NCI-H1694 (cell line): ENCODE measurements around the gene EPS8L3.
"Not testable (repeated sequence)": the region's sequence is repeated elsewhere in the genome, so short reads cannot be mapped to it uniquely, and the experiment has no call there.

Experiments
- DNase-seq: peaks from one replicate; lab custom pipeline; 2025; lab: John Stamatoyannopoulos, UW

EPS8L3 gene

GRCh38 chr1:109780982-109781381 lies 17.3 kb upstream of the EPS8L3 start:
- DNase-seq: no peak

- no peak for DNase-seq
Measured at GRCh38 chr1:109777980-109778625, 14.4 kb upstream of the EPS8L3 start.

- no peak for DNase-seq
Measured at GRCh38 chr1:109777436-109777835, 13.7 kb upstream of the EPS8L3 start.

GRCh38 chr1:109776911-109777310 lies 13.2 kb upstream of the EPS8L3 start:
- DNase-seq: peak; percentile 67

GRCh38 chr1:109776206-109776835 lies 12.6 kb upstream of the EPS8L3 start:
- no peak for DNase-seq

GRCh38 chr1:109775398-109775797 lies 11.7 kb upstream of the EPS8L3 start:
- DNase-seq: no peak

GRCh38 chr1:109773900-109774485 lies 10.3 kb upstream of the EPS8L3 start:
- no peak for DNase-seq

GRCh38 chr1:109773203-109773899 lies 9.6 kb upstream of the EPS8L3 start:
- DNase-seq: peak; percentile 81

- DNase-seq: no peak
Measured at GRCh38 chr1:109772658-109773202, 9.0 kb upstream of the EPS8L3 start.

GRCh38 chr1:109771712-109772657 lies 8.3 kb upstream of the EPS8L3 start:
- DNase-seq: no peak

- DNase-seq: no peak
Measured at GRCh38 chr1:109770331-109771095, 6.8 kb upstream of the EPS8L3 start.

GRCh38 chr1:109769330-109770078 lies 5.8 kb upstream of the EPS8L3 start:
- no peak for DNase-seq

- DNase-seq: no peak
Measured at GRCh38 chr1:109768820-109769219, 5.1 kb upstream of the EPS8L3 start.

- no peak for DNase-seq
Measured at GRCh38 chr1:109768335-109768650, 4.6 kb upstream of the EPS8L3 start.

- DNase-seq: no peak
Measured at GRCh38 chr1:109767637-109768334, 4.1 kb upstream of the EPS8L3 start.

- DNase-seq: not testable (repeated sequence)
Measured at GRCh38 chr1:109766991-109767636, 3.4 kb upstream of the EPS8L3 start.

- no peak for DNase-seq
Measured at GRCh38 chr1:109765896-109766615, 2.3 kb upstream of the EPS8L3 start.

GRCh38 chr1:109765483-109765815 lies 1.7 kb upstream of the EPS8L3 start:
- no peak for DNase-seq
